ENCODE results near the gene GRID2.

GRID2 gene

DNA sequence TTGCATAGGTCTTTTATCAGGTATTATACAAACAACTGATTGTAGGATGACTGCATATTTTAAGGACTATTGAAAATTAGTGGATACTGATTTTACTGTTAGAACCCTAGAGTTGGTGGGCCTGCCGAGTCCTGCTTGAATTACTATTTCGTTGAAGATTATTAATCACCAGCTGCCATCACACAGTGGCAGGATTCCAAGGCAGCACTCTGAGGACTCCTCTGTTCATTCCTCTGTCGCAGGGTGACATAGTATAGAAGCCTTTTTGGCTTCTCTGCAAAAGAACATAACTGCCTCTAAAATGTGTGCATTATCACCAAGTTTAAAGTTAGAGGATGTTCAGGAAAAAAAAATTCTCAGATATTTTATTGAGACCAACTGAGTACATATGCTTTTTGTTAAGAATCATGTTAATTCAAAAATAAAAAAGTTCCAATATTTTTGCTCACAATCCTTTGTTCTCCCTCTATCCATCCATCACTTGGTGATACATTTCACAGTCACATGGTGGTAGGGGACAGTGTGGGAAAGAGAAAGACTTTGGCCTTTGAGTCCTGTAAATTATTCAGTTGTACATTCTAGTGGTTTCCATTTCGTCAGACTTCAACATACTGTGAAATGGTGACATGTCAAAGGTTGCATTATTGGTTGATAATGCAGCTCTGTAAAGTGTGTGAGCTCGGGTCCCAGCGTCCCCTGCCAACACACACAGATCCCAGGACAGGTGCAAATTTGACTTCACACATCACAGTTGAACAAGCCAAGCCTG is 332.5 kb downstream of the GRID2 start:
- Histone ChIP-seq H3K9me3 (ENCODE audit: control insufficient read depth in 5 of 5, low read length in 5 of 5) (no peaks in the 10 kb centered on the region), H3K27ac (ENCODE audit: low read depth, low read length) (no peak overlapping the region), H3K36me3 (ENCODE audit: control insufficient read depth in 5 of 5, insufficient read depth in 5 of 5, low read length in 5 of 5) (no peaks in the 10 kb centered on the region), H3K27me3 (ENCODE audit: control insufficient read depth in 5 of 5, insufficient read depth in 4 of 5, low read length in 5 of 5) (no peaks in the 10 kb centered on the region), H3K4me1 (ENCODE audit: control insufficient read depth in 5 of 5, insufficient read depth in 5 of 5, low read length in 5 of 5) (no peaks in the 10 kb centered on the region), H3K4me3 (ENCODE audit: low read depth in 1 of 5, low read length in 5 of 5) (no peak overlapping the region), H3K9ac (ENCODE audit: low read length in 5 of 5) (no peak overlapping the region)

GRCh38 chr4:92641409-92641808 is 337.6 kb downstream of the GRID2 start:
- no peaks in the 10 kb centered on the region for H3K9me3 ChIP-seq (ENCODE audit: control insufficient read depth in 5 of 5, low read length in 5 of 5)
- H3K36me3 ChIP-seq (ENCODE audit: control insufficient read depth in 5 of 5, insufficient read depth in 5 of 5, low read length in 5 of 5), result no peaks in the 10 kb centered on the region
- H3K27ac ChIP-seq (ENCODE audit: low read depth, low read length), result no peak overlapping the region
- H3K4me3 ChIP-seq (ENCODE audit: low read depth in 1 of 5, low read length in 5 of 5), result no peak overlapping the region
- H3K9ac ChIP-seq (ENCODE audit: low read length in 5 of 5), result no peak overlapping the region
- H3K4me1 ChIP-seq (ENCODE audit: control insufficient read depth in 5 of 5, insufficient read depth in 5 of 5, low read length in 5 of 5), result no peaks in the 10 kb centered on the region
- no peaks in the 10 kb centered on the region for H3K27me3 ChIP-seq (ENCODE audit: control insufficient read depth in 5 of 5, insufficient read depth in 4 of 5, low read length in 5 of 5)

- Histone ChIP-seq H3K4me3 (ENCODE audit: low read depth in 1 of 5, low read length in 5 of 5) (no peak overlapping the region), H3K27me3 (ENCODE audit: control insufficient read depth in 5 of 5, insufficient read depth in 4 of 5, low read length in 5 of 5) (no peaks in the 10 kb centered on the region), H3K4me1 (ENCODE audit: control insufficient read depth in 5 of 5, insufficient read depth in 5 of 5, low read length in 5 of 5) (no peaks in the 10 kb centered on the region), H3K27ac (ENCODE audit: low read depth, low read length) (no peak overlapping the region), H3K9ac (ENCODE audit: low read length in 5 of 5) (no peak overlapping the region), H3K36me3 (ENCODE audit: control insufficient read depth in 5 of 5, insufficient read depth in 5 of 5, low read length in 5 of 5) (no peaks in the 10 kb centered on the region), H3K9me3 (ENCODE audit: control insufficient read depth in 5 of 5, low read length in 5 of 5) (no peaks in the 10 kb centered on the region)
Measured at GRCh38 chr4:92646826-92647225, 343.1 kb downstream of the GRID2 start.

DNA sequence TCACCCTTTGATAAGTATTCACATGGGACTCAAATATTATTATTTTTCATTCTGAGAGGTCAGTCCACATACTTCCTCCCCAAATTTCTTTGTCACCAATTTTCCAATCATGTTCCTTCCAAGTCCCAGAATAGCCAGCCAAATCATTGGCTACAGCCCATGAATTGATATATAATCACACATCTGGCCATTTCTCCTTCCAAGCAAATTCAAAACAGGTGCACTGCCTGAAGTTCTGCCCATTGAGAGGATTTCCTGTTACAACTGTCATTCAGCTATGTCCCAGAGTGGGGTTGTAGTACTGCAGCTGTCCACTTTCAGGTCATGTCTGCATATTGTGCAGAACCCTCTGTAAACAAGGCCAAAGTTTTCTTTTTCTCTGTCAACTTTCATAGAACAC is 347.8 kb downstream of the GRID2 start:
- Histone ChIP-seq H3K4me1 (ENCODE audit: control insufficient read depth in 5 of 5, insufficient read depth in 5 of 5, low read length in 5 of 5) (no peaks in the 10 kb centered on the region), H3K36me3 (ENCODE audit: control insufficient read depth in 5 of 5, insufficient read depth in 5 of 5, low read length in 5 of 5) (no peaks in the 10 kb centered on the region), H3K27me3 (ENCODE audit: control insufficient read depth in 5 of 5, insufficient read depth in 4 of 5, low read length in 5 of 5) (no peaks in the 10 kb centered on the region), H3K4me3 (ENCODE audit: low read depth in 1 of 5, low read length in 5 of 5) (no peak overlapping the region), H3K9me3 (ENCODE audit: control insufficient read depth in 5 of 5, low read length in 5 of 5) (no peaks in the 10 kb centered on the region), H3K9ac (ENCODE audit: low read length in 5 of 5) (no peak overlapping the region), H3K27ac (ENCODE audit: low read depth, low read length) (no peak overlapping the region)

DNA sequence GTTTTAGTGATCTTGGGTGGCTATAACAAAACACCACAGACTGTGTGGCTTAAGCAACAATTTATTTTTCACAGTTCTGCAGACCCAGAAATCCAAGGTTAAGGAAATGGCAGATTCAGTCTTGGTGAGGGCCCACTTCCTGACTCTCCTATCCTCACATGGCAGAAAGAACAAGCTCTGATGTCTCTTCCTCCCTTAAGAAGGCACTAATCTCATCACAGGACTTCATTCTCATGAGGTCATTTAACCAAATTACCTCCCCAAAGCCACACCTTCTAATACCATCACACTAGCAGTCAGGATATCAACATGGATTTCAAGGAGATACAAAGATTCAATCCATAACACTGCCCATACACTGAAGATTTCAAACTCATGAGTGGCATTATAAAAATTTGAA is 350.3 kb downstream of the GRID2 start:
- Histone ChIP-seq H3K4me3 (ENCODE audit: low read depth in 1 of 5, low read length in 5 of 5) (no peak overlapping the region), H3K9me3 (ENCODE audit: control insufficient read depth in 5 of 5, low read length in 5 of 5) (no peaks in the 10 kb centered on the region), H3K36me3 (ENCODE audit: control insufficient read depth in 5 of 5, insufficient read depth in 5 of 5, low read length in 5 of 5) (no peaks in the 10 kb centered on the region), H3K27ac (ENCODE audit: low read depth, low read length) (no peak overlapping the region), H3K27me3 (ENCODE audit: control insufficient read depth in 5 of 5, insufficient read depth in 4 of 5, low read length in 5 of 5) (no peaks in the 10 kb centered on the region), H3K9ac (ENCODE audit: low read length in 5 of 5) (no peak overlapping the region), H3K4me1 (ENCODE audit: control insufficient read depth in 5 of 5, insufficient read depth in 5 of 5, low read length in 5 of 5) (no peaks in the 10 kb centered on the region)

- H3K4me3 ChIP-seq (ENCODE audit: low read depth in 1 of 5, low read length in 5 of 5), result no peak overlapping the region
- no peaks in the 10 kb centered on the region for H3K27me3 ChIP-seq (ENCODE audit: control insufficient read depth in 5 of 5, insufficient read depth in 4 of 5, low read length in 5 of 5)
- H3K27ac ChIP-seq (ENCODE audit: low read depth, low read length), result no peak overlapping the region
- H3K9me3 ChIP-seq (ENCODE audit: control insufficient read depth in 5 of 5, low read length in 5 of 5), result no peaks in the 10 kb centered on the region
- H3K36me3 ChIP-seq (ENCODE audit: control insufficient read depth in 5 of 5, insufficient read depth in 5 of 5, low read length in 5 of 5), result no peaks in the 10 kb centered on the region
- no peak overlapping the region for H3K9ac ChIP-seq (ENCODE audit: low read length in 5 of 5)
- no peaks in the 10 kb centered on the region for H3K4me1 ChIP-seq (ENCODE audit: control insufficient read depth in 5 of 5, insufficient read depth in 5 of 5, low read length in 5 of 5)
Measured at GRCh38 chr4:92657695-92658094, 353.9 kb downstream of the GRID2 start.

DNA sequence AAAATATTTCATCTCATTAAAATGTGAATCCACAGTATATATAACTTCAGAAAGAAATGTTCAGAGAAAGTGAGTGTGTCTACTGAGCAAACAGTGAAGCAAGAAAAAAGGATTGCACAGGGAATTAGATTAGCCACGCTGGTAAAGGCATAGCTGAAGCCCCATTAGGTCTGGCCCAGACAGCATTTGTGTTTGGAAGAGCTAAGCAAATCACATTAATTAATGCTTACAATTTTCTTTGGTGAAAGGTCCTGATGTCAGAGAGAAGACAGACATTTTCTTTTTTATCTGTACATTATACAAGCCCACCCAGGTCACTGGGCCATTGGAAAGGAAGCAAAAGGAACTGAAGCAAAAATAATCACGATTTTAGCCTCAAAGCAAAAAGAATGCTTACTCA is 354.6 kb downstream of the GRID2 start:
- Histone ChIP-seq H3K4me1 (ENCODE audit: control insufficient read depth in 5 of 5, insufficient read depth in 5 of 5, low read length in 5 of 5) (no peaks in the 10 kb centered on the region), H3K27me3 (ENCODE audit: control insufficient read depth in 5 of 5, insufficient read depth in 4 of 5, low read length in 5 of 5) (no peaks in the 10 kb centered on the region), H3K36me3 (ENCODE audit: control insufficient read depth in 5 of 5, insufficient read depth in 5 of 5, low read length in 5 of 5) (no peaks in the 10 kb centered on the region), H3K9ac (ENCODE audit: low read length in 5 of 5) (no peak overlapping the region), H3K9me3 (ENCODE audit: control insufficient read depth in 5 of 5, low read length in 5 of 5) (no peaks in the 10 kb centered on the region), H3K4me3 (ENCODE audit: low read depth in 1 of 5, low read length in 5 of 5) (no peak overlapping the region), H3K27ac (ENCODE audit: low read depth, low read length) (no peak overlapping the region)

GRCh38 chr4:92677805-92678204 is 374.0 kb downstream of the GRID2 start:
- H3K27ac ChIP-seq (ENCODE audit: low read depth, low read length), result no peak overlapping the region
- no peaks in the 10 kb centered on the region for H3K4me1 ChIP-seq (ENCODE audit: control insufficient read depth in 5 of 5, insufficient read depth in 5 of 5, low read length in 5 of 5)
- no peak overlapping the region for H3K4me3 ChIP-seq (ENCODE audit: low read depth in 1 of 5, low read length in 5 of 5)
- no peak overlapping the region for H3K9ac ChIP-seq (ENCODE audit: low read length in 5 of 5)
- no peaks in the 10 kb centered on the region for H3K36me3 ChIP-seq (ENCODE audit: control insufficient read depth in 5 of 5, insufficient read depth in 5 of 5, low read length in 5 of 5)
- H3K27me3 ChIP-seq (ENCODE audit: control insufficient read depth in 5 of 5, insufficient read depth in 4 of 5, low read length in 5 of 5), result no peaks in the 10 kb centered on the region
- no peaks in the 10 kb centered on the region for H3K9me3 ChIP-seq (ENCODE audit: control insufficient read depth in 5 of 5, low read length in 5 of 5)

GRCh38 chr4:92678292-92678691 is 374.5 kb downstream of the GRID2 start:
- Histone ChIP-seq H3K9ac (ENCODE audit: low read length in 5 of 5) (no peak overlapping the region), H3K4me3 (ENCODE audit: low read depth in 1 of 5, low read length in 5 of 5) (no peak overlapping the region), H3K4me1 (ENCODE audit: control insufficient read depth in 5 of 5, insufficient read depth in 5 of 5, low read length in 5 of 5) (no peaks in the 10 kb centered on the region), H3K27me3 (ENCODE audit: control insufficient read depth in 5 of 5, insufficient read depth in 4 of 5, low read length in 5 of 5) (no peaks in the 10 kb centered on the region), H3K27ac (ENCODE audit: low read depth, low read length) (no peak overlapping the region), H3K9me3 (ENCODE audit: control insufficient read depth in 5 of 5, low read length in 5 of 5) (no peaks in the 10 kb centered on the region), H3K36me3 (ENCODE audit: control insufficient read depth in 5 of 5, insufficient read depth in 5 of 5, low read length in 5 of 5) (no peaks in the 10 kb centered on the region)

- Histone ChIP-seq H3K9me3 (ENCODE audit: control insufficient read depth in 5 of 5, low read length in 5 of 5) (no peaks in the 10 kb centered on the region), H3K27ac (ENCODE audit: low read depth, low read length) (no peak overlapping the region), H3K4me3 (ENCODE audit: low read depth in 1 of 5, low read length in 5 of 5) (no peak overlapping the region), H3K4me1 (ENCODE audit: control insufficient read depth in 5 of 5, insufficient read depth in 5 of 5, low read length in 5 of 5) (no peaks in the 10 kb centered on the region), H3K9ac (ENCODE audit: low read length in 5 of 5) (no peak overlapping the region), H3K27me3 (ENCODE audit: control insufficient read depth in 5 of 5, insufficient read depth in 4 of 5, low read length in 5 of 5) (no peaks in the 10 kb centered on the region), H3K36me3 (ENCODE audit: control insufficient read depth in 5 of 5, insufficient read depth in 5 of 5, low read length in 5 of 5) (no peaks in the 10 kb centered on the region)
Measured at GRCh38 chr4:92679149-92679548, 375.4 kb downstream of the GRID2 start.

All from subcutaneous abdominal adipose tissue (tissue), 5 donors.